CD4-positive, alpha-beta T cell treated with Interleukin-2 at 100 ng/mL for 4 hours (primary cell): Measurements from ENCODE around the gene COL5A1.
"Not testable (repeated sequence)": the region's sequence is repeated elsewhere in the genome, so short reads cannot be mapped to it uniquely, and the experiment has no call there.

ENCODE experiments used
- DNase-seq: peaks from one replicate; pipeline ENCODE4 v3.0.0-alpha.2; 2020; ENCODE audit warnings: low spot score

COL5A1 gene

GRCh38 chr9:134709512-134710270 lies 68.1 kb downstream of the COL5A1 start:
- DNase-seq = no peak

GRCh38 chr9:134710271-134710540 lies 68.6 kb downstream of the COL5A1 start:
- DNase-seq = no peak

- DNase-seq = no peak
These were observed 69.3 kb downstream of the COL5A1 start for GRCh38 chr9:134710901-134711300.

DNA sequence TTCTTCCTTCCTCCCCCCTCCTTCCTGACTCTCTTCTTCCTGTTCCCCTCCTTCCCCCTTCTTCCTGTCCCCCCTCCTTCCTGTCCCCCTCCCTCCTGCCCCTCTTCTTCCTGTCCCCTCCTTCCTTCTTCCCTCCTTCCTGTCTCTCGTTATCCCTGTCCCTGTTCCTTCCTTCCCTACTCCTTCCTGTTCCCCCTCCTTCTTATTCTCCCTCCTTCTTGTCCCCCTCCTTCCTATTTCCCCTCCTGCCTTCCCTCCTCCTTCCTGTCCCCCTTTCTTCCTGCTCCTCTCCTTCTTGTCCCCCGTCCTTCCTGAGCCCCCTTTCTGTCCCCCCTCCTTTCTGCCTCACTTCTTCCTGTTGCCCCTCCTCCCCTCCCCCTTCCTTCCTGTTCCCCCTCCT lies 70.6 kb downstream of the COL5A1 start:
- no peak for DNase-seq

GRCh38 chr9:134712926-134713325 lies 71.3 kb downstream of the COL5A1 start:
- no peak for DNase-seq

GRCh38 chr9:134715536-134715935 lies 73.9 kb downstream of the COL5A1 start:
- not testable (repeated sequence) for DNase-seq

DNA sequence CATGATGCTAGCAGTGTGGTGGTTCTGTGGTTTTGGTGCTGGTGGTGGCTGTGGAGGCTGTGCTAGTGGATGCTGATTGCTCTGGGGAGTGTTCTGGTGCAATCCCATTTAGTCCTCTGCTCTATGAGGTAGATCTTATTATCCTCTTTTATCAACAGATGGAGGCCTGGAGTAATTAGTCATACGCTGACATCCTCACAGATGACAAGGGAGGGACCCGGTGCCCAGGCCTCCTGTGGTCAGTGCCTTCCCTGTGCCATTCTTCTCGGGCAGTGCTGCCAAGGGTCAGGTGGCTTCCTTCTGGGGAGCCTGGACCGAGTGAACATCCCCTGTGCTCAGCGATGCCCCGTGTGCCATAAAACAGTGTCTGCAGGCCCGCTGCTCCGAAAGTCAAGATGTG lies 74.5 kb downstream of the COL5A1 start:
- DNase-seq = no peak

DNA sequence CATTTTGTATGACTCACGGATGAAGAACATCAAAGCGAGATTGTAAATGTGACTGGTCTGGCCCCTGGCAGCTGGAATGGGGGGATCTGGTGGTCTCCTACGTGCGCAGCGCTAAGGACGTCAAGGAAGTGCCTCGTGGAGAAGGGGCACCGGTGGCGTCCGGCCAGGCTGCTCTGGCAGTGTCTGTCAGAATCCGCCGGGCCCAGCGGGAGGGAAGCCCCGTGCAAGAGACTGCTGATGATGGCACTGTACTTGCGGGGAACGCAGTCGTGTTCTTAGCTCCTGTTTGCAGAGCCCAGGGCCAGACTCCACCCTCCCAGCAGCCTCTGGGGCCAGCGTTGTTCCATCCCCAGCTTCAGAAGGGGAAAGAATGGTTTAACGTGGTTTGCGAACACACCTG lies 75.5 kb downstream of the COL5A1 start:
- no peak for DNase-seq

- no peak for DNase-seq
These were observed 76.5 kb downstream of the COL5A1 start for GRCh38 chr9:134717924-134718645.

DNA sequence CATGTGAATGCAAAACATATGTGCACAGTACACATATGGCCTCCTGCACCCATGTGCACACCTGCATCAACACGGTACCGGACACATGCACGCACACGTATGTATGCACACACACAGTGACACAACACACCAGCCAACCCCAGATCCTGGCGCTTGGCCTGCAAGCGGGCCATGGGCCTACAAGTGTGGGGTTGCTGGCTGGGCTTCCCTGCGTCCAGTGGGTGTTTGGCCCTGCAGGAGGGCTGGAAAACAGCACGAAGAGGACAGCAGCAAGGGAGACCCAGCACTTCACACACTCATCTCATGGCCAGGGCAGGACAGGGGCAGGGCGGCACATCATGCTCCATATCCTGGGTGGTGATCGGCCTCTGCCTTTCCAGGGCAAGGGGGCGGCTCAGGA lies 77.7 kb downstream of the COL5A1 start:
- no peak for DNase-seq

DNA sequence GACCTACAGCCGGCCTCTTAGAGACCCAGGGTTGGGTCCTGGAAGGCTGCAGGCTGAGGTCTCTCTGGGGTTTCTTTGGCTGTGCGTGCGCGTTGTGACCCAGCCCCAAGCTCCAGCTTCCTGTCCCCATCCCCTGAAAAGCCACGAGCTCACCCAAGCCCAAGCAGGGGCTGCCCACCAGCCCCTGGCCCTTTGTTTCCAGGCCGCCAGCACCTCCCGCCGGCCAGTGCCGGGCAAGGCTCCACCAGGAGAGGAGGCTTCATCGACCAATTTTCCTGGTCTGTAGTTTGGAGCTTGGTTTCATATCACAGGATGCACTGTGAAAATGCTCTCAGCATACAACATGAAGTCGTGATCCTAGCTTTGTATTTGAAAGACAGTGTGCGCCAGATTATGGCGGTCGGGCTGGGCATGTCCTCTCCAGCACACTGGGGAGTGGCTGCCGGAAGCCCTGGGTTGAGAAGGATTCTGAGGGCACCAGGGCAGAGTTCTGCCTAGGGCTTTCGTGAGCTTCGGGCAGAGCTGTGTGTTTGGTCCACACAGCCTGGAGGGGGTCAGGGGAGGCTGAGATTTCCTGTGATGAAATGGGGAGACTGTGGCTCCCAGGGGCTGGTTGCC lies 78.6 kb downstream of the COL5A1 start:
- no peak for DNase-seq

- DNase-seq = no peak
These were observed 79.2 kb downstream of the COL5A1 start for GRCh38 chr9:134720796-134721195.

GRCh38 chr9:134721344-134721743 lies 79.7 kb downstream of the COL5A1 start:
- no peak for DNase-seq

- no peak for DNase-seq
These were observed 80.6 kb downstream of the COL5A1 start for GRCh38 chr9:134722120-134722701.

GRCh38 chr9:134723037-134723436 lies 81.4 kb downstream of the COL5A1 start:
- no peak for DNase-seq

GRCh38 chr9:134723491-134724190 lies 82.0 kb downstream of the COL5A1 start:
- no peak for DNase-seq

DNA sequence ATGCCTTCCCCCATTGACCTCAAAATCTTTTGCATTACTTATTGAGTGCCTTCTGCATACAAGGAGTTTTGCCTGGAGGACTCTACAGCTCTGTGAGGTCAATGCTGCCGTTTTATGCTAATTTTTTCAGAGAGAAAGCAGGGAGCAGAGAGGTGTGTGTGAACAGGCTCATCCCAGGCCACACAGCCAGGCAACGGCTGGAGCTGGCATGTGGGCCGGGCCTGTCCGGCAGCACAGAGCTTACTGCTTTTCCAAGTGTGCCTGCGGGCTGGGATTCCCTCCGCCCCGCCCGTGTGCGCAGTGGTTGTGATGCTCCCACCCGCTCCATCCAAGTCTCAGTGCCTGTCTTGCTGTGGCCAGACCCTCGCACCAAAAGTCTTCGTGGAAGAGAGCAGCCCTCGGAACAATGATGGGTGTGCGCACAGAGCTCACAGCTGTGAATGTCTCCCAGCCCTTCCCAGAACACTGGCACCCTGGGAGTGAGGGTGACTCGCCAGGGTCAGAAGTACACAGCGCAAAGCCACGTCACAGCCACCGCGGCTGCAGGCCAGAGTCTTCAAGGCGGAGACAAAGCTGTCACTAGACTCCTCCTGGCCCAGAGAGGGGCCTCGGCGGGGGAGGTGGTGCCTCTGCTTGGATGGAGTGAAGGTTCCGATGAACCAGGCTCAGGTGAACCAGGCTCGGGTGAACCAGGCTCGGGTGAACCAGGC lies 82.8 kb downstream of the COL5A1 start:
- DNase-seq = no peak

GRCh38 chr9:134724912-134725604 lies 83.5 kb downstream of the COL5A1 start:
- no peak for DNase-seq

GRCh38 chr9:134725605-134725940 lies 84.0 kb downstream of the COL5A1 start:
- no peak for DNase-seq

GRCh38 chr9:134726026-134726721 lies 84.6 kb downstream of the COL5A1 start:
- DNase-seq = no peak

DNA sequence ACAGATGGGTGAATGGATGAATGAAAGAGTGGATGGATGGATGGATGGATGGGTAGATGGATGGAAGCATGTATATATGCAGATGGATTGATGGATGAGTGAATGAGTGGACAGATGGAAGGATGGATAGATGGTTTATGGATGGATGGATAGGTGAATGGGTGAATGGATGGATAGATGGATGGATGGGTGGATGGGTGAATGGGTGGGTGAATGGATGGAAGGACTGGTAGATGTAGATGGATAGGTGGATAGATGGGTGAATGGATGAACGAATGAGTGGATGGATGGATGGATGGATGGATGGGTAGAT lies 85.1 kb downstream of the COL5A1 start:
- DNase-seq = no peak
